Muscle layer of duodenum (tissue), 2 donors: Measurements from ENCODE around the gene SLC12A7.

Experiments used
- H3K27ac ChIP-seq: one replicate; pipeline ENCODE4 v1.7.0; 2013; ENCODE audit warnings: mild to moderate bottlenecking, low read length
- H3K27me3 ChIP-seq: one replicate; pipeline ENCODE4 v1.7.0; 2013; ENCODE audit warnings: low read depth, mild to moderate bottlenecking, control low read depth, low read length
- H3K36me3 ChIP-seq, 2 donors: one replicate each; pipeline ENCODE4 v1.7.0; 2013; ENCODE audit warnings: low read length in 2 of 2, control low read depth in 1 of 2, mild to moderate bottlenecking in 1 of 2; ENCODE audit not compliant: insufficient read depth in 2 of 2, control insufficient read depth in 1 of 2
- H3K4me1 ChIP-seq, 2 donors: one replicate each; pipeline ENCODE4 v1.7.0; 2013; ENCODE audit warnings: low read length in 2 of 2, mild to moderate bottlenecking in 2 of 2, control low read depth in 1 of 2, moderate library complexity in 1 of 2; ENCODE audit not compliant: insufficient read depth in 2 of 2, control insufficient read depth in 1 of 2
- H3K4me3 ChIP-seq, 2 donors: one replicate each; pipeline ENCODE4 v1.7.0; 2013; ENCODE audit warnings: low read length in 2 of 2, low read depth in 1 of 2, mild to moderate bottlenecking in 1 of 2
- H3K9me3 ChIP-seq, 2 donors: one replicate each; pipeline ENCODE4 v1.7.0; 2013; ENCODE audit warnings: low read length in 2 of 2, control low read depth in 1 of 2, mild to moderate bottlenecking in 1 of 2; ENCODE audit not compliant: control insufficient read depth in 1 of 2
- donor health status: healthy.

SLC12A7 gene

DNA sequence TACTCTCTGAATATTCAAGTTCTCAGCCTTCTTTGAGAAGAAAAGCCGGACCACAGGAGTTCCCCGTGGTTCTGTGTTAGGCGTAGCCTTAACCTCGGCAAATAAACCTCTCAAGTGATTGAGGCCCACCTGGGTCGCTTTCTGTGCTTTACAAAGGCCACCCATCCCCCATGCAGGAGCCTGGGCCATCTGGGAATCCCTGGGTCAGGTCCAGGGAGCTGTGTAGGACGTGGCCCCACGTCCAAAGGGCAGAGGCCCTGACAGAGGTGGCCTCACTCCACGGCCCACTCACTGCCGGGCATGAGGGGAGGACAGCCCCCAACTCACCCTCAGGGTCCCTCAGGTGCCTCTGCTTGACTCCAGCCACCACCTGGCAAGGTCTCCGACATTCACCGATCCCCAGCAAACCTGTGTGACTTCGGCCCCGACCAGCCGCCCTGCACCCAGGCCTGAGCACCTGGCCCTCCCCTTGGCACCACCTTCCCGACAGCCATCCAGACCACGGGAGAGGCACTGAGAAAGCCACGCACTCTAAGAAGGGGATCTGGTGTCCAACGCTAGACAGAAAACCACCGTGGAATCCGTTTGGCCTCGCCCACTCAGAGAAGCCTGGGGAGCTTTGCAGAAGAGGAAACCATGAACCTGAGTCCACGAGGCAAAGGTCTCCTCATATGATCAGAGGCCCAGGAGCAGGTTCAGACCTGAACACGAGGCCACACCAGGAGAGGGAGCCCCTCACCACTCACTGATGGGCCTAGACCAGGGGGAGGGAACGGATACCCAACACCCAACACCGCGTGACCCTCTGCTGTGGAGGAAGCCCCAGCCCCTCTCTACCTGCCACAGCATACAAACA, 4.5 kb downstream of the SLC12A7 start:
- H3K4me3 ChIP-seq = no peak overlapping the region
- no peaks in the 10 kb centered on the region for H3K36me3 ChIP-seq
- no peaks in the 10 kb centered on the region for H3K27me3 ChIP-seq
- no peaks in the 10 kb centered on the region for H3K9me3 ChIP-seq
- H3K4me1 ChIP-seq = peaks cover 30 to 60% of the 10 kb centered on the region in 2 donors
- peak overlapping the region; percentile 76 for H3K27ac ChIP-seq

DNA sequence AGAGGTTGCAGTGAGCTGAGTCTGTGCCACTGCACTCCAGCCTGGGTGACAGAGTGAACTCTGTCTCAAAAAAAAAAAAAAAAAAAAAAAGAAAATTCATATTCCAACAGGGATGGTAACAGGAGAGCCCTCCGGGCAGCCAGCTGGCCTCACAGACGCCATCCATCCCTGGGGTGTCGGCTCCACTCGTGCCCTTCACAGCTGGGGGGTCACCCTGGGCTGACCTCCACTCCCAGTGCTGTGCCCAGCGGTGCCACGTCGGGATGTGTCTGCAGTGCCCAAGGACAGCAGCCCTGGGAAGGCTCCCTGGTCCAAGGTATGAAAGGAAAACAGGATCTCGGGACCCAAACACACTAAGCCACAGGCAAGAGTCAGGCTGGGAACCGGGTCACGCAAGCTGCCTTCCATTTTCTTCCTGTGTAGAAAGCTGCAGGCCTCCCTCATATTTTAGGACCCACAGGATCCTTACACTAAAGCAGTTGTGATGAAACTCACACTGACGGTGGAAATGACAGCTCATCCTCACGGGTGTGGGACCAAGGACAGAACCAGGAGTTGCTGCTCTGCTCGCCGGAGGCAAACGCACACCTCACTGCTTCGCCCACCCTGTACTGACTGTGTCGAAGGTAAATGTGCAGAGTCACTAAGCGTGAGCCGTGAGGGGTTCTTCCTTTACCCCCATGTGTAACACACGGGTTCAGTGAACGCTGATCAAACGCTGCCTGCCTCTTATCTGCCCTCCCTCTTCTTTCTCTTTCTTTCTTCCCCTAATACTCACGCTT, 5.3 kb downstream of the SLC12A7 start:
- H3K36me3 ChIP-seq = no peaks in the 10 kb centered on the region
- no peaks in the 10 kb centered on the region for H3K27me3 ChIP-seq
- H3K4me1 ChIP-seq = peaks cover 37 to 68% of the 10 kb centered on the region in 2 donors
- H3K9me3 ChIP-seq = no peaks in the 10 kb centered on the region
- H3K27ac ChIP-seq = peak overlapping the region; percentile 76
- H3K4me3 ChIP-seq = no peak overlapping the region

GRCh38 chr5:1105350-1106265, 6.3 kb downstream of the SLC12A7 start:
- Histone ChIP-seq H3K27me3 (no peaks in the 10 kb centered on the region), H3K9me3 (no peaks in the 10 kb centered on the region), H3K4me1 (peaks cover 37 to 73% of the 10 kb centered on the region in 2 donors), H3K27ac (peak overlapping the region; percentile 45), H3K4me3 (no peak overlapping the region), H3K36me3 (no peaks in the 10 kb centered on the region)

- no peaks in the 10 kb centered on the region for H3K36me3 ChIP-seq
- no peaks in the 10 kb centered on the region for H3K27me3 ChIP-seq
- no peaks in the 10 kb centered on the region for H3K9me3 ChIP-seq
- H3K4me3 ChIP-seq = peak overlapping the region; percentile 21 to 45
- no peak overlapping the region for H3K27ac ChIP-seq
- peaks cover 32 to 74% of the 10 kb centered on the region in 2 donors for H3K4me1 ChIP-seq
Observed at GRCh38 chr5:1104327-1105006, 7.4 kb downstream of the SLC12A7 start.

- peak overlapping the region; percentile 21 to 45 for H3K4me3 ChIP-seq
- H3K9me3 ChIP-seq = no peaks in the 10 kb centered on the region
- no peaks in the 10 kb centered on the region for H3K27me3 ChIP-seq
- no peak overlapping the region for H3K27ac ChIP-seq
- H3K4me1 ChIP-seq = peaks cover 32 to 74% of the 10 kb centered on the region in 2 donors
- H3K36me3 ChIP-seq = no peaks in the 10 kb centered on the region
Observed at GRCh38 chr5:1103505-1104326, 8.1 kb downstream of the SLC12A7 start.

GRCh38 chr5:1103093-1103492, 8.8 kb downstream of the SLC12A7 start:
- Histone ChIP-seq H3K9me3 (no peaks in the 10 kb centered on the region), H3K27ac (no peak overlapping the region), H3K36me3 (no peaks in the 10 kb centered on the region), H3K4me1 (peaks cover 32 to 75% of the 10 kb centered on the region in 2 donors), H3K27me3 (no peaks in the 10 kb centered on the region), H3K4me3 (peak overlapping the region; percentile 21 to 45)

- Histone ChIP-seq H3K27ac (no peak overlapping the region), H3K4me3 (no peak overlapping the region)
Observed at GRCh38 chr5:1101961-1102713, 9.7 kb downstream of the SLC12A7 start.

GRCh38 chr5:1100664-1101574, 10.9 kb downstream of the SLC12A7 start:
- H3K27me3 ChIP-seq = no peaks in the 10 kb centered on the region
- no peaks in the 10 kb centered on the region for H3K9me3 ChIP-seq
- H3K27ac ChIP-seq = no peak overlapping the region
- H3K4me3 ChIP-seq = peak overlapping the region in 1 of 2 donors; percentile 1
- peaks cover 29 to 73% of the 10 kb centered on the region in 2 donors for H3K4me1 ChIP-seq
- H3K36me3 ChIP-seq = no peaks in the 10 kb centered on the region

More at GRCh38 chr5:1101961-1102713, 9.7 kb downstream of the SLC12A7 start:
- Histone ChIP-seq H3K27me3 (no peaks in the 10 kb centered on the region), H3K4me1 (peaks cover 29 to 76% of the 10 kb centered on the region in 2 donors), H3K36me3 (no peaks in the 10 kb centered on the region), H3K9me3 (no peaks in the 10 kb centered on the region)
